ENCODE results near the gene PDPR.
"Not testable (repeated sequence)": the region's sequence is repeated elsewhere in the genome, so short reads cannot be mapped to it uniquely, and the experiment has no call there.

- TF ChIP-seq CTCF, POLR2A (IDR thresholded peaks at IDR 0.05): not testable (repeated sequence)
These were observed 47.4 kb upstream of the PDPR start for GRCh38 chr16:70066751-70067150.

All from thyroid gland (tissue), 4 donors.